ENCODE results near the gene SLC8A2.

GRCh38 chr19:47413941-47414340 lies 57.8 kb downstream of the SLC8A2 start:
- TF ChIP-seq CTCF (conservative IDR thresholded peaks at IDR 0.05; ENCODE audit: low read length) (no peak), EZH2phosphoT487 (IDR thresholded peaks at IDR 0.05; ENCODE audit: borderline replicate concordance, low read depth, low read length) (no peak)

Data from OCI-LY7 (cell line).